ENCODE measurements around the gene POU4F2. TPM values are rescaled to one million over a fixed set of nuclear protein-coding genes. Genes with fewer than 3 reads are reported as not detected.
"Not testable (repeated sequence)": the region's sequence is repeated elsewhere in the genome, so short reads cannot be mapped to it uniquely, and the experiment has no call there.

POU4F2 gene
- total RNA-seq, 1 donor from 2014 or later, result not detected

DNA sequence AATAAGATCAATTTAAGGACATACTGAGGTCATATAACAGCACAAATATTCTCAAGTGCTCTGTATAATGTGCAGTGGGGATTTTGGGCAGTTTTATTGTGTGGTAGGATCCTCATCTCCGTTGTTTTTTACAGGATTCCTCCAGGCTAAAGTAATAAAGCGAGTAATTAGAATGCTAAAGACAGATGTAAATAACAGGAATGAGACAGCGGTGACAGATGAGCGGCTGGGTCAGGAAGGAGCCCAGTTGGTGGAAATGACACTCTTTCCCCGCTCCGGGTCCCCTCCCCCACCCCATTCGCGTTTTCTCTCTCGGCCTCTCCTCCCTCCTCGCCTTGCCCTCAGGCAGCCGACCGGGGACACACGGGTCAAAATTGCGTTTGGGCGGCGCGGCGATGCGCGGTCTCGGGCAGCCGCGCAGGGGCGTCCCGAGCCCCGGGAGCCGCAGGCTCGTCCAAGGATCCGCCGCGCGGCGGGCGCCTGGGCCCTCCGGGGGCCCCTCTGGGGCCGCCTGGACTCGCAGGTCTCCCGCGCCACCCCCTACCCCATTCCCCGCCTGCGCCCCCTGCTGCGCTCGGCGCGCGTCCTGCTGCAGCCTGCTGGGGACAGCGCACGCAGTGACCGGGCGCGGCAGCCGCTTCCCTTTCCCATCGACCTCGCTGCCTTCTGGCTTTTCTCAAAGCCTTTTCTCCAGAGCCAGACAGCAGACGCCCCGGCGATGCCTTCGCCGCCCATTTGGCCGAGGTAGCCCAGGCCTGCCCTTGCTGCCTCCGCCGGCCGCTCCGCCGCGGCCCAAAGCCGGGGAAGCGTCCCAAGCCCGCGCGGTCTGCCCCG lies 16.2 kb downstream of the POU4F2 start:
- DNase-seq (ENCODE audit: low spot score), result no peak

DNA sequence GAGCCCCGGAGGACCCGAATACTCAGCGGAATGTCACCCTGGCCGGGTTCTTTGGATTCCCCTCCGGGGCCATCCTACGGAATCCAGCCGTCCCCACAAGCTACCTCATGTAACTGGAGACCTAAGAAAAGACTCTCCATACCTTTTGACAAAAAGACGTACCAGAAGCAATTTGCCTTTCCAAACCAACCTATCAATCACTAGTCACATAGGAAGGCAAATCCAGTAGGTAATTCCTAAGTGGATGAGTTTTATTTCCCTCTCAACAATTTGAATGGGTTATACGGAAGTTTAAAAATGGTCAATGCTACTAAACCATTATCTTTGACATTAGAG lies 16.8 kb downstream of the POU4F2 start:
- no peak for DNase-seq (ENCODE audit: low spot score)

DNA sequence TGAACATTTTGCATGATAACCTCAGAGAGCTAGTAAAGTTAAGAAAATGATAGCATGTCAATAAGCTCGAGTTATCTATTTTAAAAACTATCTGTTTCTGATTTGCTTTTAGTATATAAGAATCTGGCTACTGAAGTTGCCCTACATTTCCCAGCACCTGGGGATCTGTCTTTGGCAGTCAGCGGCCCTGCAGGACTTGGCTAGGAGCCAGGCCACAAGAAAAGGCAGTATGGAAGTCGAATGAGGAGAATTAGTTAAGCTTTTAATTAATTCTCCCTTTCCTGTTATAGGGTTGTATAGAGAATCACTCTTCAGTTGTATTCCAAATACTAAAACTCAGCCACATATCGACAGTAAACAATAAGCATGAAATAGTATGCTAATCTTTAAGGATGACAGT lies 22.7 kb downstream of the POU4F2 start:
- DNase-seq (ENCODE audit: low spot score), result no peak

DNA sequence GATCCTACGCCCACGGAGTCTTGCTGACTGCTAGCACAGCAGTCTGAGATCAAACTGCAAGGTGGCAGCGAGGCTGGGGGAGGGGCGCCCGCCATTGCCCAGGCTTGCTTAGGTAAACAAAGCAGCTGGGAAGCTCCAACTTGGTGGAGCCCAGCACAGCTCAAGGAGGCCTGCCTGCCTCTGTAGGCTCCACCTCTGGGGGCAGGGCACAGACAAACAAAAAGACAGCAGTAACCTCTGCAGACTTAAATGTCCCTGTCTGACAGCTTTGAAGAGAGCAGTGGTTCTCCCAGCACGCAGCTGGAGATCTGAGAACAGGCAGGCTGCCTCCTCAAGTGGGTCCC lies 25.2 kb downstream of the POU4F2 start:
- not testable (repeated sequence) for DNase-seq (ENCODE audit: low spot score)

DNA sequence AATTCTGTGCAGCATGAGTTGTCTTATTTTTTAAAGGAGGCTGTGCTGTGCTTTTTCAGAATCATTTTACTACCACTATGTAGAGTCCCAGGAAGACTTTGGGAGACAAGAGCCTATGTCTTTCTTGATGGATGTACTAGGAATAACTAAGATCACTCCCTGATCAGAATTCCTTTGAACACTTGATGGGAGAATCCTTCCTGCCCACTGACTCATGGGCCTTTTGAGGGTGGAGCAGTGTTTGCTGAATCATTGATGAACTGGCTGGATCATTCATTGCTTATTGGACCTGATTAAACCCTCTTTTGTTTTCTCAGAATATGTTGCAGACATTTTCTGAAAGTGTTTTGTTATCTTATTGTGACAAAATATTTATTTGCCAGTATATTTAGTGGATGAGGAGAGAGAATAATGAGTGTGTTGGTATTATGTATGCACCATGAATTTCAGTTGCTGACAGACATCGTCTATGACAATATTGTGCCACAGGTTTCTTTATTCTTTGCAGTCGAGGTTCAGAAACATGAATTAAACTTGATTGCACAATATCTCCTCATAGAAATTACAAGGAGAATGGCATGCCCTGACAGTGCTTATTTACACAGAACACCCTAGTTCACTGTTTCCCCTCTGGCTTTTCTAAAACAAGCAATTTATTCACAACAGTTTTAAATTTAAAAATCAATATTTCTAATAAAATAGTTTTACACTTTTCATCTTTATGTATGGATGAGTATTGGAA lies 36.3 kb downstream of the POU4F2 start:
- DNase-seq (ENCODE audit: low spot score), result no peak

Other genes starting within 250 kb of the POU4F2 start
- 15.5 TPM for gene SLC10A7, start 117.0 kb upstream of the POU4F2 start, total RNA-seq